GM23338 (cell line): ENCODE measurements around the gene CRB2. TPM values are rescaled to one million over a fixed set of nuclear protein-coding genes. Genes with fewer than 3 reads are reported as not detected.

Source experiments
- ATAC-seq: fragments of 200-7000 bp; cut with Tn5 transposase; 3 replicates; pipeline ENCODE4 v1.9.1; 2020
- DNase-seq: peaks from one replicate; pipeline ENCODE4 v3.0.0-alpha.2; 2015; ENCODE audit warnings: low spot score
- H2AFZ ChIP-seq: fragments of 200-600 bp; sonication (generic); 2 replicates; pipeline ENCODE4 v1.8.0; 2016; ENCODE audit warnings: antibody characterized with exemption, mild to moderate bottlenecking, moderate library complexity
- H3F3A ChIP-seq: fragments of 200-600 bp; sonication (generic); replicated peaks from 2 replicates; pipeline ENCODE4 v1.8.0; 2017; ENCODE audit warnings: antibody characterized with exemption, mixed run types, low read depth
- H3K27ac ChIP-seq: fragments of 200-600 bp; sonication (generic); 2 replicates; pipeline ENCODE4 v1.6.1; 2016; ENCODE audit warnings: low read depth
- H3K27me3 ChIP-seq: fragments of 200-600 bp; sonication (generic); 2 replicates; pipeline ENCODE4 v1.8.0; 2016; ENCODE audit warnings: mild to moderate bottlenecking, mixed run types, moderate library complexity; ENCODE audit not compliant: insufficient read depth
- H3K36me3 ChIP-seq: fragments of 200-600 bp; sonication (generic); 2 replicates; pipeline ENCODE4 v1.8.0; 2016; ENCODE audit warnings: mild to moderate bottlenecking; ENCODE audit not compliant: insufficient read depth
- H3K4me1 ChIP-seq: fragments of 200-600 bp; sonication (generic); 2 replicates; pipeline ENCODE4 v1.8.0; 2016; ENCODE audit warnings: mild to moderate bottlenecking, moderate library complexity; ENCODE audit not compliant: insufficient read depth
- H3K4me2 ChIP-seq: fragments of 200-600 bp; sonication (generic); 2 replicates; pipeline ENCODE4 v1.7.1; 2017; ENCODE audit warnings: mixed run types
- H3K4me3 ChIP-seq: fragments of 200-600 bp; sonication (generic); 2 replicates; pipeline ENCODE4 v1.6.1; 2016; ENCODE audit warnings: mixed run types
- H3K79me2 ChIP-seq: fragments of 200-600 bp; sonication (generic); replicated peaks from 2 replicates; pipeline ENCODE4 v1.8.0; 2017; ENCODE audit warnings: mild to moderate bottlenecking; ENCODE audit not compliant: insufficient read depth
- H3K9me2 ChIP-seq: fragments of 200-600 bp; sonication (generic); 2 replicates; pipeline ENCODE4 v1.8.0; 2017; ENCODE audit not compliant: insufficient read depth
- H4K20me1 ChIP-seq: fragments of 200-600 bp; sonication (generic); replicated peaks from 2 replicates; pipeline ENCODE4 v1.8.0; 2017; ENCODE audit warnings: mild to moderate bottlenecking; ENCODE audit not compliant: insufficient read depth
- H3K27ac Mint-ChIP-seq: 2 replicates; pipeline ENCODE4 v1.8.0; 2020; ENCODE audit warnings: inconsistent platforms, mild to moderate bottlenecking, moderate library complexity, mixed read lengths
- H3K27me3 Mint-ChIP-seq: 3 replicates; pipeline ENCODE4 v1.8.0; 2022; ENCODE audit warnings: low read depth, mild to moderate bottlenecking, moderate library complexity, mixed read lengths, inconsistent platforms; ENCODE audit not compliant: insufficient read depth, poor library complexity
- H3K36me3 Mint-ChIP-seq: 3 replicates; pipeline ENCODE4 v1.8.0; 2021; ENCODE audit warnings: low read depth, mild to moderate bottlenecking, inconsistent platforms, moderate library complexity, mixed read lengths
- H3K4me1 Mint-ChIP-seq: 3 replicates; pipeline ENCODE4 v1.8.0; 2020; ENCODE audit warnings: mild to moderate bottlenecking, inconsistent platforms, mixed read lengths
- H3K4me3 Mint-ChIP-seq: 3 replicates; pipeline ENCODE4 v1.8.0; 2021; ENCODE audit warnings: moderate library complexity, mild to moderate bottlenecking, inconsistent platforms, mixed read lengths
- H3K9me3 Mint-ChIP-seq: 3 replicates; pipeline ENCODE4 v1.8.0; 2020; ENCODE audit warnings: moderate library complexity, mild to moderate bottlenecking, inconsistent platforms, mixed read lengths
- CREB1 ChIP-seq: fragments of 250-450 bp; sonication (Bioruptor Pico); IDR thresholded peaks from 2 replicates; pipeline ENCODE4 v1.5.0; 2020; ENCODE audit warnings: low read depth, mild to moderate bottlenecking, moderate library complexity
- EZH2 ChIP-seq: fragments of 200-600 bp; sonication (generic); IDR thresholded peaks from one replicate; pipeline ENCODE4 v1.8.0; 2017; ENCODE audit warnings: antibody characterized with exemption, mild to moderate bottlenecking, low read depth; ENCODE audit not compliant: unreplicated experiment
- EZH2phosphoT487 ChIP-seq: fragments of 200-600 bp; sonication (generic); IDR thresholded peaks from one replicate; pipeline ENCODE4 v1.8.1; 2018; ENCODE audit warnings: antibody characterized with exemption; ENCODE audit not compliant: unreplicated experiment
- JUNB ChIP-seq: IDR thresholded peaks from one replicate; pipeline ENCODE4 v1.6.1; 2016; ENCODE audit warnings: antibody characterized with exemption; ENCODE audit not compliant: unreplicated experiment
- NANOG ChIP-seq: IDR thresholded peaks from 2 replicates; pipeline ENCODE4 v1.6.1; 2016; ENCODE audit warnings: antibody characterized with exemption, borderline replicate concordance
- POLR2AphosphoS5 ChIP-seq: IDR thresholded peaks from 2 replicates; pipeline ENCODE4 v1.6.1; 2016; ENCODE audit warnings: antibody characterized with exemption, low read depth
- STAT1 ChIP-seq: IDR thresholded peaks from one replicate; pipeline ENCODE4 v1.6.1; 2016; ENCODE audit warnings: antibody characterized with exemption; ENCODE audit not compliant: unreplicated experiment
- ZNF114 ChIP-seq: fragments of 250-450 bp; sonication (Bioruptor Pico); IDR thresholded peaks from 2 replicates; pipeline ENCODE4 v1.5.0; 2020; ENCODE audit warnings: mild to moderate bottlenecking, moderate library complexity
- ZNF331 ChIP-seq: fragments of 250-450 bp; sonication (Bioruptor Pico); IDR thresholded peaks from 2 replicates; pipeline ENCODE4 v1.5.0; 2020; ENCODE audit warnings: low read depth, mild to moderate bottlenecking, moderate library complexity
- polyA plus RNA-seq: library from polyadenylated mRNA; unstranded; fragments of >200 nt; fragmentation: Nextera tagmentation; extraction: Ambion mirVana; gene quantifications from 2 replicates; pipeline ENCODE4 v1.2.1, GENCODE V29; 2016
- total RNA-seq: library from RNA; depleted of rRNA; stranded (reverse); fragments of >200 nt; shearing (Covaris generic); gene quantifications from 2 replicates; pipeline ENCODE4 v1.2.3, GENCODE V29; 2014
- TF ChIP-seq, protein P1 (sequence below): IDR thresholded peaks from 2 replicates; pipeline ENCODE4 v1.6.1; 2016; ENCODE audit warnings: antibody characterized with exemption
- TF ChIP-seq, protein P2 (sequence below): fragments of 250-450 bp; sonication (Bioruptor Pico); IDR thresholded peaks from 2 replicates; pipeline ENCODE4 v1.5.0; 2020; ENCODE audit warnings: mild to moderate bottlenecking, moderate library complexity
- TF ChIP-seq, protein P3 (sequence below): IDR thresholded peaks from one replicate; pipeline ENCODE4 v1.6.1; 2018; ENCODE audit warnings: antibody characterized with exemption; ENCODE audit not compliant: unreplicated experiment
- TF ChIP-seq, protein P4 (sequence below), 2 experiments: fragments of 200-600 bp in 1 of 2; sonication (generic) in 1 of 2; conservative IDR thresholded peaks; 2 replicates each; pipeline versions ENCODE4 v1.5.1 to v1.6.1; 2016 to 2017; ENCODE audit warnings: antibody characterized with exemption in 2 of 2, low read depth in 2 of 2, mild to moderate bottlenecking in 2 of 2, moderate library complexity in 1 of 2

The CRB2 gene
- total and polyA plus RNA-seq, 2 experiments from 2014 or later, result 0.34 to 10.2 TPM

DNA sequence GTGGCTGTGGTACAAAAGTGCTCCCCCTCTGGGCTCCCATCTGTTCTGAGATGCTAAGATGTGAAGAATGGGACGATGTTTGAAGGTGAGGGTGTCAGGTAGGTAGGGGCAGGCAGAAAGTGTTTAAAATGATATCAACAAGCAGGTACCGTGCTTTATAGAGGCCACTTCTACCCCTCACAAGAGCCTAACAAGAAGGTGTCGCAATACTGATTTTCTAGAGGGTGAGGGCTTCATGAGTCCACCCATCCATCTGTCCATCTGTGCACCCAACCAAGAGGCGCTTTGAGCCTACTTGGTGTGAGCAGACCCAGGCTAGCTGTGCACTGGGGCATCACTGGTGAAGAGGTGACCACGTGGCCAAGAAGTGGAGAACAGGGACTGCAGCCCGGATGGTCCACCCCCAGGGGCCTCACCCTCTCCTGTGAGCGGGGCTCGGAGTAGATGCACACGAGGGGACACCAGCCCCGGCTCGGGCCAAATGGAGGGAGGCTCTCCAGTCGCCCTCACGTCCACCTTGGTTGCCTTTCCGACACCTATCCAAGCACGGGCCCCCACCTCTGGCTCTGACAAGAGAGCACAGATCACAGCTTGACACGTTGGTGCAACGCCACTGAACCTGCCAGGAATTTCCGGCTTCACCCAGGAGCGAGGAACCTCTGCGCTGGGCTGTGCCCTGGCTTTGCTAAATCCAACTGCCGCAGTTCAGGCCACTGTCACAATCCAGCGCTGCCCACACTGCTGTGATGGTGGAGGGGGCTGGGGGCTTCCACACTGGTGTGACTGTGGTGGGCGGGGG is 34.5 kb downstream of the CRB2 start:
- no peak overlapping the region for H3K4me2 ChIP-seq
- Mint-ChIP-seq H3K27ac (no peak overlapping the region), H3K4me3 (no peak overlapping the region), H3K36me3 (no peaks in the 10 kb centered on the region), H3K4me1 (peaks cover 20% of the 10 kb centered on the region), H3K9me3 (peaks cover 3% of the 10 kb centered on the region; the same call in 1 of the 3 replicates), H3K27me3 (peaks cover 18% of the 10 kb centered on the region)
- no peaks in the 10 kb centered on the region; the same call in 1 of the 2 replicates for H3K4me1 ChIP-seq
- no peak overlapping the region for H3K4me3 ChIP-seq
- TF ChIP-seq ZNF114 (CRISPR knock-in tag), result no peak
- TF ChIP-seq EZH2, result no peak
- TF ChIP-seq CREB1 (CRISPR knock-in tag), result no peak
- TF ChIP-seq, protein P1, sequence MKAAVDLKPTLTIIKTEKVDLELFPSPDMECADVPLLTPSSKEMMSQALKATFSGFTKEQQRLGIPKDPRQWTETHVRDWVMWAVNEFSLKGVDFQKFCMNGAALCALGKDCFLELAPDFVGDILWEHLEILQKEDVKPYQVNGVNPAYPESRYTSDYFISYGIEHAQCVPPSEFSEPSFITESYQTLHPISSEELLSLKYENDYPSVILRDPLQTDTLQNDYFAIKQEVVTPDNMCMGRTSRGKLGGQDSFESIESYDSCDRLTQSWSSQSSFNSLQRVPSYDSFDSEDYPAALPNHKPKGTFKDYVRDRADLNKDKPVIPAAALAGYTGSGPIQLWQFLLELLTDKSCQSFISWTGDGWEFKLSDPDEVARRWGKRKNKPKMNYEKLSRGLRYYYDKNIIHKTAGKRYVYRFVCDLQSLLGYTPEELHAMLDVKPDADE, result no peak
- TF ChIP-seq STAT1, result no peak
- TF ChIP-seq NANOG, result no peak
- TF ChIP-seq JUNB, result no peak
- TF ChIP-seq, protein P2, sequence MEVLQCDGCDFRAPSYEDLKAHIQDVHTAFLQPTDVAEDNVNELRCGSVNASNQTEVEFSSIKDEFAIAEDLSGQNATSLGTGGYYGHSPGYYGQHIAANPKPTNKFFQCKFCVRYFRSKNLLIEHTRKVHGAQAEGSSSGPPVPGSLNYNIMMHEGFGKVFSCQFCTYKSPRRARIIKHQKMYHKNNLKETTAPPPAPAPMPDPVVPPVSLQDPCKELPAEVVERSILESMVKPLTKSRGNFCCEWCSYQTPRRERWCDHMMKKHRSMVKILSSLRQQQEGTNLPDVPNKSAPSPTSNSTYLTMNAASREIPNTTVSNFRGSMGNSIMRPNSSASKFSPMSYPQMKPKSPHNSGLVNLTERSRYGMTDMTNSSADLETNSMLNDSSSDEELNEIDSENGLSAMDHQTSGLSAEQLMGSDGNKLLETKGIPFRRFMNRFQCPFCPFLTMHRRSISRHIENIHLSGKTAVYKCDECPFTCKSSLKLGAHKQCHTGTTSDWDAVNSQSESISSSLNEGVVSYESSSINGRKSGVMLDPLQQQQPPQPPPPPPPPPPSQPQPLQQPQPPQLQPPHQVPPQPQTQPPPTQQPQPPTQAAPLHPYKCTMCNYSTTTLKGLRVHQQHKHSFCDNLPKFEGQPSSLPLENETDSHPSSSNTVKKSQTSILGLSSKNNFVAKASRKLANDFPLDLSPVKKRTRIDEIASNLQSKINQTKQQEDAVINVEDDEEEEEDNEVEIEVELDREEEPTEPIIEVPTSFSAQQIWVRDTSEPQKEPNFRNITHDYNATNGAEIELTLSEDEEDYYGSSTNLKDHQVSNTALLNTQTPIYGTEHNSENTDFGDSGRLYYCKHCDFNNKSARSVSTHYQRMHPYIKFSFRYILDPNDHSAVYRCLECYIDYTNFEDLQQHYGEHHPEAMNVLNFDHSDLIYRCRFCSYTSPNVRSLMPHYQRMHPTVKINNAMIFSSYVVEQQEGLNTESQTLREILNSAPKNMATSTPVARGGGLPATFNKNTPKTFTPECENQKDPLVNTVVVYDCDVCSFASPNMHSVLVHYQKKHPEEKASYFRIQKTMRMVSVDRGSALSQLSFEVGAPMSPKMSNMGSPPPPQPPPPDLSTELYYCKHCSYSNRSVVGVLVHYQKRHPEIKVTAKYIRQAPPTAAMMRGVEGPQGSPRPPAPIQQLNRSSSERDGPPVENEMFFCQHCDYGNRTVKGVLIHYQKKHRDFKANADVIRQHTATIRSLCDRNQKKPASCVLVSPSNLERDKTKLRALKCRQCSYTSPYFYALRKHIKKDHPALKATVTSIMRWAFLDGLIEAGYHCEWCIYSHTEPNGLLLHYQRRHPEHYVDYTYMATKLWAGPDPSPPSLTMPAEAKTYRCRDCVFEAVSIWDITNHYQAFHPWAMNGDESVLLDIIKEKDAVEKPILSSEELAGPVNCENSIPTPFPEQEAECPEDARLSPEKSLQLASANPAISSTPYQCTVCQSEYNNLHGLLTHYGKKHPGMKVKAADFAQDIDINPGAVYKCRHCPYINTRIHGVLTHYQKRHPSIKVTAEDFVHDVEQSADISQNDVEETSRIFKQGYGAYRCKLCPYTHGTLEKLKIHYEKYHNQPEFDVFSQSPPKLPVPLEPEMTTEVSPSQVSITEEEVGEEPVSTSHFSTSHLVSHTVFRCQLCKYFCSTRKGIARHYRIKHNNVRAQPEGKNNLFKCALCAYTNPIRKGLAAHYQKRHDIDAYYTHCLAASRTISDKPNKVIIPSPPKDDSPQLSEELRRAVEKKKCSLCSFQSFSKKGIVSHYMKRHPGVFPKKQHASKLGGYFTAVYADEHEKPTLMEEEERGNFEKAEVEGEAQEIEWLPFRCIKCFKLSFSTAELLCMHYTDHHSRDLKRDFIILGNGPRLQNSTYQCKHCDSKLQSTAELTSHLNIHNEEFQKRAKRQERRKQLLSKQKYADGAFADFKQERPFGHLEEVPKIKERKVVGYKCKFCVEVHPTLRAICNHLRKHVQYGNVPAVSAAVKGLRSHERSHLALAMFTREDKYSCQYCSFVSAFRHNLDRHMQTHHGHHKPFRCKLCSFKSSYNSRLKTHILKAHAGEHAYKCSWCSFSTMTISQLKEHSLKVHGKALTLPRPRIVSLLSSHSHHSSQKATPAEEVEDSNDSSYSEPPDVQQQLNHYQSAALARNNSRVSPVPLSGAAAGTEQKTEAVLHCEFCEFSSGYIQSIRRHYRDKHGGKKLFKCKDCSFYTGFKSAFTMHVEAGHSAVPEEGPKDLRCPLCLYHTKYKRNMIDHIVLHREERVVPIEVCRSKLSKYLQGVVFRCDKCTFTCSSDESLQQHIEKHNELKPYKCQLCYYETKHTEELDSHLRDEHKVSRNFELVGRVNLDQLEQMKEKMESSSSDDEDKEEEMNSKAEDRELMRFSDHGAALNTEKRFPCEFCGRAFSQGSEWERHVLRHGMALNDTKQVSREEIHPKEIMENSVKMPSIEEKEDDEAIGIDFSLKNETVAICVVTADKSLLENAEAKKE (CRISPR knock-in tag), result no peak
- no peak for TF ChIP-seq EZH2phosphoT487
- TF ChIP-seq POLR2AphosphoS5, result no peak
- TF ChIP-seq ZNF331 (CRISPR knock-in tag), result no peak
- TF ChIP-seq, protein P3, sequence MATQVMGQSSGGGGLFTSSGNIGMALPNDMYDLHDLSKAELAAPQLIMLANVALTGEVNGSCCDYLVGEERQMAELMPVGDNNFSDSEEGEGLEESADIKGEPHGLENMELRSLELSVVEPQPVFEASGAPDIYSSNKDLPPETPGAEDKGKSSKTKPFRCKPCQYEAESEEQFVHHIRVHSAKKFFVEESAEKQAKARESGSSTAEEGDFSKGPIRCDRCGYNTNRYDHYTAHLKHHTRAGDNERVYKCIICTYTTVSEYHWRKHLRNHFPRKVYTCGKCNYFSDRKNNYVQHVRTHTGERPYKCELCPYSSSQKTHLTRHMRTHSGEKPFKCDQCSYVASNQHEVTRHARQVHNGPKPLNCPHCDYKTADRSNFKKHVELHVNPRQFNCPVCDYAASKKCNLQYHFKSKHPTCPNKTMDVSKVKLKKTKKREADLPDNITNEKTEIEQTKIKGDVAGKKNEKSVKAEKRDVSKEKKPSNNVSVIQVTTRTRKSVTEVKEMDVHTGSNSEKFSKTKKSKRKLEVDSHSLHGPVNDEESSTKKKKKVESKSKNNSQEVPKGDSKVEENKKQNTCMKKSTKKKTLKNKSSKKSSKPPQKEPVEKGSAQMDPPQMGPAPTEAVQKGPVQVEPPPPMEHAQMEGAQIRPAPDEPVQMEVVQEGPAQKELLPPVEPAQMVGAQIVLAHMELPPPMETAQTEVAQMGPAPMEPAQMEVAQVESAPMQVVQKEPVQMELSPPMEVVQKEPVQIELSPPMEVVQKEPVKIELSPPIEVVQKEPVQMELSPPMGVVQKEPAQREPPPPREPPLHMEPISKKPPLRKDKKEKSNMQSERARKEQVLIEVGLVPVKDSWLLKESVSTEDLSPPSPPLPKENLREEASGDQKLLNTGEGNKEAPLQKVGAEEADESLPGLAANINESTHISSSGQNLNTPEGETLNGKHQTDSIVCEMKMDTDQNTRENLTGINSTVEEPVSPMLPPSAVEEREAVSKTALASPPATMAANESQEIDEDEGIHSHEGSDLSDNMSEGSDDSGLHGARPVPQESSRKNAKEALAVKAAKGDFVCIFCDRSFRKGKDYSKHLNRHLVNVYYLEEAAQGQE, result no peak
- TF ChIP-seq, protein P4, sequence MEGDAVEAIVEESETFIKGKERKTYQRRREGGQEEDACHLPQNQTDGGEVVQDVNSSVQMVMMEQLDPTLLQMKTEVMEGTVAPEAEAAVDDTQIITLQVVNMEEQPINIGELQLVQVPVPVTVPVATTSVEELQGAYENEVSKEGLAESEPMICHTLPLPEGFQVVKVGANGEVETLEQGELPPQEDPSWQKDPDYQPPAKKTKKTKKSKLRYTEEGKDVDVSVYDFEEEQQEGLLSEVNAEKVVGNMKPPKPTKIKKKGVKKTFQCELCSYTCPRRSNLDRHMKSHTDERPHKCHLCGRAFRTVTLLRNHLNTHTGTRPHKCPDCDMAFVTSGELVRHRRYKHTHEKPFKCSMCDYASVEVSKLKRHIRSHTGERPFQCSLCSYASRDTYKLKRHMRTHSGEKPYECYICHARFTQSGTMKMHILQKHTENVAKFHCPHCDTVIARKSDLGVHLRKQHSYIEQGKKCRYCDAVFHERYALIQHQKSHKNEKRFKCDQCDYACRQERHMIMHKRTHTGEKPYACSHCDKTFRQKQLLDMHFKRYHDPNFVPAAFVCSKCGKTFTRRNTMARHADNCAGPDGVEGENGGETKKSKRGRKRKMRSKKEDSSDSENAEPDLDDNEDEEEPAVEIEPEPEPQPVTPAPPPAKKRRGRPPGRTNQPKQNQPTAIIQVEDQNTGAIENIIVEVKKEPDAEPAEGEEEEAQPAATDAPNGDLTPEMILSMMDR (conservative IDR thresholded peaks at IDR 0.05; ENCODE audit: low read depth in 2 of 2), result no peak
- H3K27me3 ChIP-seq, result no peaks in the 10 kb centered on the region
- DNase-seq (no peak), ATAC-seq (no peak)
- no peaks in the 10 kb centered on the region; the same call in 1 of the 2 replicates for H3F3A ChIP-seq
- no peaks in the 10 kb centered on the region; the same call in none of the 2 replicates for H4K20me1 ChIP-seq
- H3K36me3 ChIP-seq, result no peaks in the 10 kb centered on the region
- H3K27ac ChIP-seq, result no peak overlapping the region
- no peak overlapping the region for H2AFZ ChIP-seq
- H3K9me2 ChIP-seq, result no peaks in the 10 kb centered on the region
- no peaks in the 10 kb centered on the region for H3K79me2 ChIP-seq
